ENCODE data around the gene BAG5. TPM values are rescaled to one million over a fixed set of nuclear protein-coding genes. Genes with fewer than 3 reads are reported as not detected.

Gene BAG5
- total RNA-seq, 1 donor, result 30.8 TPM

GRCh38 chr14:103550451-103551337, 11.8 kb downstream of the BAG5 start:
- H3K27me3 ChIP-seq (ENCODE audit: insufficient read depth, low read length), result no peaks in the 10 kb centered on the region
- no peak overlapping the region for H3K4me2 ChIP-seq (ENCODE audit: insufficient read depth, low read length)
- no peak overlapping the region for H2AFZ ChIP-seq (ENCODE audit: low read length)
- no peak overlapping the region for H3K27ac ChIP-seq (ENCODE audit: low read depth, low read length)
- no peak overlapping the region for H3K4me3 ChIP-seq (ENCODE audit: insufficient read depth, low read length)
- peak; percentile 84 for DNase-seq (ENCODE audit: insufficient read length, low spot score, missing footprints)
- no peaks in the 10 kb centered on the region for H3K9me3 ChIP-seq (ENCODE audit: low read depth, low read length)
- no peak for TF ChIP-seq CTCF (IDR thresholded peaks at IDR 0.05; ENCODE audit: extremely low read depth, low read depth, low read length)
- H3K36me3 ChIP-seq (ENCODE audit: insufficient read depth, low read length), result no peaks in the 10 kb centered on the region
- H3K79me2 ChIP-seq (ENCODE audit: insufficient read depth, low read length), result peaks cover 16% of the 10 kb centered on the region
- peaks cover 34% of the 10 kb centered on the region for H4K20me1 ChIP-seq (ENCODE audit: insufficient read depth, low read length)
- peaks cover 16% of the 10 kb centered on the region for H3K4me1 ChIP-seq (ENCODE audit: insufficient read depth, low read length)

GRCh38 chr14:103549361-103550311, 12.8 kb downstream of the BAG5 start:
- Histone ChIP-seq H4K20me1 (ENCODE audit: insufficient read depth, low read length) (peaks cover 28% of the 10 kb centered on the region), H3K27me3 (ENCODE audit: insufficient read depth, low read length) (no peaks in the 10 kb centered on the region), H3K9me3 (ENCODE audit: low read depth, low read length) (no peaks in the 10 kb centered on the region), H3K4me3 (ENCODE audit: insufficient read depth, low read length) (no peak overlapping the region), H2AFZ (ENCODE audit: low read length) (no peak overlapping the region), H3K79me2 (ENCODE audit: insufficient read depth, low read length) (peaks cover 9% of the 10 kb centered on the region), H3K4me2 (ENCODE audit: insufficient read depth, low read length) (no peak overlapping the region), H3K4me1 (ENCODE audit: insufficient read depth, low read length) (peaks cover 16% of the 10 kb centered on the region), H3K27ac (ENCODE audit: low read depth, low read length) (no peak overlapping the region), H3K36me3 (ENCODE audit: insufficient read depth, low read length) (no peaks in the 10 kb centered on the region)
- no peak for TF ChIP-seq CTCF (IDR thresholded peaks at IDR 0.05; ENCODE audit: extremely low read depth, low read depth, low read length)
- peak; percentile 82 for DNase-seq (ENCODE audit: insufficient read length, low spot score, missing footprints)

- no peaks in the 10 kb centered on the region for H3K27me3 ChIP-seq (ENCODE audit: insufficient read depth, low read length)
- H4K20me1 ChIP-seq (ENCODE audit: insufficient read depth, low read length), result peaks cover 28% of the 10 kb centered on the region
- peaks cover 16% of the 10 kb centered on the region for H3K4me1 ChIP-seq (ENCODE audit: insufficient read depth, low read length)
- peaks cover 8% of the 10 kb centered on the region for H3K79me2 ChIP-seq (ENCODE audit: insufficient read depth, low read length)
- no peaks in the 10 kb centered on the region for H3K36me3 ChIP-seq (ENCODE audit: insufficient read depth, low read length)
- TF ChIP-seq CTCF (IDR thresholded peaks at IDR 0.05; ENCODE audit: extremely low read depth, low read depth, low read length), result no peak
- no peak overlapping the region for H3K4me3 ChIP-seq (ENCODE audit: insufficient read depth, low read length)
- no peak overlapping the region for H3K4me2 ChIP-seq (ENCODE audit: insufficient read depth, low read length)
- H2AFZ ChIP-seq (ENCODE audit: low read length), result no peak overlapping the region
- H3K9me3 ChIP-seq (ENCODE audit: low read depth, low read length), result no peaks in the 10 kb centered on the region
- no peak overlapping the region for H3K27ac ChIP-seq (ENCODE audit: low read depth, low read length)
- DNase-seq (ENCODE audit: insufficient read length, low spot score, missing footprints), result peak; percentile 81
These were observed 13.8 kb downstream of the BAG5 start for GRCh38 chr14:103548463-103549351.

Measured in osteoblast (primary cell).